K562 (cell line): ENCODE results near the gene TAF1A. TPM values are rescaled to one million over a fixed set of nuclear protein-coding genes. Genes with fewer than 3 reads are reported as not detected.
A peak's percentile ranks its signal among the peaks of the same experiment; 100 is the strongest.

Experiments used
- ATAC-seq: fragments of 200-7000 bp; cut with Tn5 transposase; 3 replicates; pipeline ENCODE4 v1.9.1; 2020; ENCODE audit warnings: moderate library complexity
- BruUV-seq: library from RNA; stranded (reverse); fragments of 400-500 nt; replicated peaks from 2 replicates; lab custom pipeline; 2021; lab: Mats Ljungman, UMichigan
- CTCF ChIA-PET: fragments of 300-600 bp; formaldehyde crosslinking; extraction: SDS; loops from one replicate; lab custom pipeline; 2021; ENCODE audit warnings: low intra/inter-chr PET ratio; lab: Yijun Ruan, JAX
- POLR2A ChIA-PET: fragments of 300-600, 350-650 bp; sonication (Branson Sonifier 250); formaldehyde crosslinking; extraction: SDS; loops from one replicate; lab custom pipeline; 2021; ENCODE audit warnings: antibody characterized with exemption, inconsistent platforms; lab: Yijun Ruan, JAX
- DNase-seq, 4 experiments: peaks; one replicate each; pipeline versions ENCODE4 v3.0.0 to v3.0.0-alpha.2; 2011 to 2018; ENCODE audit warnings: low spot score in 3 of 4, mixed read lengths in 3 of 4; ENCODE audit errors: extremely low read depth in 1 of 4
- FAIRE-seq: peaks from 2 replicates; lab custom pipeline; 2011; peaks lifted over from hg19 to GRCh38; lab: Jason Lieb, UNC
- H2AFZ ChIP-seq: 2 replicates; pipeline ENCODE4 v1.6.0; 2011; ENCODE audit warnings: low read depth, low read length, control low read depth, inconsistent platforms
- H3K27ac ChIP-seq: fragments of 200-600 bp; 3 replicates; pipeline ENCODE4 v1.8.0; 2011; ENCODE audit warnings: low read depth, mild to moderate bottlenecking, control low read depth, inconsistent platforms, low read length, moderate library complexity, mixed read lengths; ENCODE audit errors: extremely low read depth
- H3K27me3 ChIP-seq, 2 experiments: fragments of 300-600 bp in 1 of 2; 2 replicates in 1 of 2; 3 replicates in 1 of 2; pipeline versions ENCODE4 v1.6.0 to v1.8.0; 2011; ENCODE audit warnings: inconsistent platforms in 2 of 2, low read length in 2 of 2, mild to moderate bottlenecking in 1 of 2, mixed read lengths in 1 of 2, moderate library complexity in 1 of 2; ENCODE audit not compliant: control insufficient read depth in 2 of 2, insufficient read depth in 2 of 2
- H3K36me3 ChIP-seq: fragments of 300-600 bp; 3 replicates; pipeline ENCODE4 v1.8.0; 2011; ENCODE audit warnings: mild to moderate bottlenecking, low read length, inconsistent platforms; ENCODE audit not compliant: control insufficient read depth, insufficient read depth
- H3K4me1 ChIP-seq, 2 experiments: fragments of 200-600 bp in 1 of 2; replicated peaks in 1 of 2; 2 replicates in 1 of 2; 3 replicates in 1 of 2; pipeline versions ENCODE4 v1.5.1 to v1.8.0; 2011; ENCODE audit warnings: inconsistent platforms in 2 of 2, low read length in 2 of 2, mild to moderate bottlenecking in 1 of 2, mixed read lengths in 1 of 2, moderate library complexity in 1 of 2; ENCODE audit not compliant: control insufficient read depth in 2 of 2, insufficient read depth in 2 of 2
- H3K4me2 ChIP-seq: 2 replicates; pipeline ENCODE4 v1.6.1; 2011; ENCODE audit warnings: low read length, control low read depth, inconsistent platforms, mixed read lengths; ENCODE audit not compliant: insufficient read depth
- H3K4me3 ChIP-seq: fragments of 200-600 bp; sonication (generic), shearing (Covaris generic); 2 replicates; pipeline ENCODE4 v1.5.1; 2016; ENCODE audit warnings: control low read depth, inconsistent platforms
- H3K79me2 ChIP-seq: fragments of 200-600 bp; 3 replicates; pipeline ENCODE4 v1.8.0; 2011; ENCODE audit warnings: low read length, inconsistent platforms; ENCODE audit not compliant: control insufficient read depth, insufficient read depth
- H3K9ac ChIP-seq, 2 experiments: 2 replicates each; pipeline versions ENCODE4 v1.6.0 to v1.6.1; 2011; ENCODE audit warnings: low read depth in 2 of 2, low read length in 2 of 2, control low read depth in 1 of 2, inconsistent platforms in 1 of 2, mild to moderate bottlenecking in 1 of 2, mixed read lengths in 1 of 2; ENCODE audit not compliant: insufficient read depth in 1 of 2
- H3K9me1 ChIP-seq: one replicate; pipeline ENCODE4 v1.6.0; 2011; ENCODE audit warnings: inconsistent platforms, mild to moderate bottlenecking, low read length, moderate library complexity; ENCODE audit not compliant: control insufficient read depth, insufficient read depth
- H3K9me3 ChIP-seq: replicated peaks from 2 replicates; pipeline ENCODE4 v1.5.1; 2011; ENCODE audit warnings: low read depth, low read length, inconsistent platforms; ENCODE audit not compliant: control insufficient read depth, insufficient read depth
- H4K20me1 ChIP-seq: replicated peaks from 2 replicates; pipeline ENCODE4 v1.6.1; 2011; ENCODE audit warnings: low read length, inconsistent platforms, mixed read lengths; ENCODE audit not compliant: control insufficient read depth, insufficient read depth
- GTF2F1 ChIP-seq: IDR thresholded peaks from 2 replicates; pipeline ENCODE4 v1.6.1; 2011; ENCODE audit warnings: low read depth, low read length, improper control_type of control experiment
- HMG20A ChIP-seq: fragments of 450-650 bp; formaldehyde crosslinking; conservative IDR thresholded peaks from 2 replicates; pipeline ENCODE4 v1.4.0; 2020; ENCODE audit warnings: mild to moderate bottlenecking, mixed read lengths
- ILK ChIP-seq: fragments of 450-650 bp; IDR thresholded peaks from 2 replicates; pipeline ENCODE4 v1.6.1; 2016; ENCODE audit warnings: missing genetic modification characterization, low read depth, mild to moderate bottlenecking, missing compliant biosample characterization, moderate library complexity, borderline replicate concordance
- MAZ ChIP-seq, 2 experiments: fragments of 450-650 bp in 1 of 2; sonication (generic) in 1 of 2; formaldehyde crosslinking; IDR thresholded peaks in 1 of 2; conservative IDR thresholded peaks in 1 of 2; 2 replicates each; pipeline versions ENCODE4 v1.4.0 to v1.5.0; 2020; ENCODE audit warnings: mild to moderate bottlenecking in 1 of 2, missing genetic modification reagents in 1 of 2
- NKRF ChIP-seq: fragments of 450-650 bp; IDR thresholded peaks from 2 replicates; pipeline ENCODE4 v1.6.1; 2016; ENCODE audit warnings: borderline replicate concordance
- RBM14 ChIP-seq: fragments of 200-400 bp; formaldehyde crosslinking; IDR thresholded peaks from 2 replicates; pipeline ENCODE4 v1.6.1; 2018; ENCODE audit warnings: low read depth, mild to moderate bottlenecking, low read length, moderate library complexity, borderline replicate concordance; ENCODE audit not compliant: insufficient read depth
- XRCC3 ChIP-seq: fragments of 450-650 bp; IDR thresholded peaks from 2 replicates; pipeline ENCODE4 v1.6.1; 2017; ENCODE audit warnings: mild to moderate bottlenecking, moderate library complexity
- ZNF134 ChIP-seq: fragments of 250-450 bp; sonication (Bioruptor Pico); conservative IDR thresholded peaks from 2 replicates; pipeline ENCODE4 v1.4.0; 2020
- WGBS: fragments of 100-300 bp; shearing (Covaris generic); methylation state at CpG from one replicate; pipeline ENCODE4 v1.1.6; 2016; ENCODE audit warnings: low coverage, mixed read lengths; ENCODE audit not compliant: insufficient coverage; ENCODE audit errors: missing lambda C conversion rate; 5-methylcytosine and 5-hydroxymethylcytosine counted together
- in situ Hi-C: fragments of 300-500 bp; cut with MboI; formaldehyde crosslinking; loops from 4 replicates; pipeline ENCODE4 v1.15.0; 2018; ENCODE audit warnings: inconsistent platforms, mixed read lengths
- intact Hi-C: fragments of 100-400 bp; cut with micrococcal nuclease; formaldehyde crosslinking; loops from 2 replicates; pipeline ENCODE4 v1.14.2; 2022
- polyA plus RNA-seq, 8 experiments: library from polyadenylated mRNA; depleted of rRNA in 4 of 8; stranded (reverse) in 5 of 8; unstranded in 3 of 8; fragments of >200 nt; fragmentation: Nextera tagmentation in 2 of 8; fragmentation: Illumina TruSeq in 1 of 8; extraction: Ambion mirVana in 2 of 8; extraction: Trizol in 1 of 8; gene quantifications; 2 replicates each; pipeline versions ENCODE4 v1.2.1 to v1.2.3, GENCODE V29; 2011 to 2014; ENCODE audit warnings: inconsistent platforms in 1 of 8, missing spikeins in 1 of 8
- total RNA-seq, 7 experiments: library from RNA; depleted of rRNA in 6 of 7; stranded (reverse); fragments of >200 nt in 6 of 7; fragmentation: Illumina TruSeq in 2 of 7; extraction: Trizol in 2 of 7; gene quantifications; 2 replicates each; pipeline versions ENCODE4 v1.2.1 to v1.2.3, GENCODE V29; 2011 to 2021; ENCODE audit warnings: low replicate concordance in 1 of 7
- TF ChIP-seq, protein P1 (sequence below): sonication (generic); formaldehyde crosslinking; IDR thresholded peaks from 2 replicates; pipeline ENCODE4 v1.8.1; 2023; ENCODE audit warnings: mild to moderate bottlenecking, missing genetic modification reagents

TAF1A gene
- total and polyA plus RNA-seq, 9 of the 15 experiments (the other 6 are each of a cell fraction or from before 2014, with no cell fraction given), result 17.8 to 36.8 (median 25.3) TPM

- TF ChIP-seq, protein P1, sequence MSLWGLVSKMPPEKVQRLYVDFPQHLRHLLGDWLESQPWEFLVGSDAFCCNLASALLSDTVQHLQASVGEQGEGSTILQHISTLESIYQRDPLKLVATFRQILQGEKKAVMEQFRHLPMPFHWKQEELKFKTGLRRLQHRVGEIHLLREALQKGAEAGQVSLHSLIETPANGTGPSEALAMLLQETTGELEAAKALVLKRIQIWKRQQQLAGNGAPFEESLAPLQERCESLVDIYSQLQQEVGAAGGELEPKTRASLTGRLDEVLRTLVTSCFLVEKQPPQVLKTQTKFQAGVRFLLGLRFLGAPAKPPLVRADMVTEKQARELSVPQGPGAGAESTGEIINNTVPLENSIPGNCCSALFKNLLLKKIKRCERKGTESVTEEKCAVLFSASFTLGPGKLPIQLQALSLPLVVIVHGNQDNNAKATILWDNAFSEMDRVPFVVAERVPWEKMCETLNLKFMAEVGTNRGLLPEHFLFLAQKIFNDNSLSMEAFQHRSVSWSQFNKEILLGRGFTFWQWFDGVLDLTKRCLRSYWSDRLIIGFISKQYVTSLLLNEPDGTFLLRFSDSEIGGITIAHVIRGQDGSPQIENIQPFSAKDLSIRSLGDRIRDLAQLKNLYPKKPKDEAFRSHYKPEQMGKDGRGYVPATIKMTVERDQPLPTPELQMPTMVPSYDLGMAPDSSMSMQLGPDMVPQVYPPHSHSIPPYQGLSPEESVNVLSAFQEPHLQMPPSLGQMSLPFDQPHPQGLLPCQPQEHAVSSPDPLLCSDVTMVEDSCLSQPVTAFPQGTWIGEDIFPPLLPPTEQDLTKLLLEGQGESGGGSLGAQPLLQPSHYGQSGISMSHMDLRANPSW, result no peak
- TF ChIP-seq GTF2F1 (no peak), NKRF (no peak), HMG20A (no peak), RBM14 (no peak), MAZ (CRISPR knock-in tag; conservative IDR thresholded peaks at IDR 0.05 in 1 of 2, IDR thresholded peaks at IDR 0.05 in 1 of 2) (no peak), XRCC3 (no peak), ILK (tag) (no peak), ZNF134 (no peak)
- TF ChIP-seq, all 486 proteins: peak for 0
- Histone ChIP-seq H3K9me3 (no peaks in the 10 kb centered on the region), H3K79me2 (no peaks in the 10 kb centered on the region), H3K9ac (no peak overlapping the region), H3K36me3 (no peaks in the 10 kb centered on the region), H3K27me3 (peaks cover 21 to 36% of the 10 kb centered on the region in 2 experiments; a peak in 4 of 5 replicates), H3K4me2 (no peak overlapping the region), H4K20me1 (no peaks in the 10 kb centered on the region), H2AFZ (no peak overlapping the region), H3K9me1 (no peaks in the 10 kb centered on the region), H3K4me3 (no peak overlapping the region), H3K27ac (no peak overlapping the region), H3K4me1 (no peaks in the 10 kb centered on the region; a peak in 1 of 5 replicates)
- in situ Hi-C loops (no loop called here), intact Hi-C loops (no loop called here)
- FAIRE-seq, result no peak
- ATAC-seq, result no peak
- ChIA-PET CTCF (no interaction called here), POLR2A (interaction anchor here (0.6 to 0.7 kb wide), 2 partner anchors 7 to 66 kb away, joined by 3 read pairs; no protein-coding TSS in a partner anchor)
- WGBS, result 0% methylated on average over 2 of the region's 2 CpGs
- no TSS peak for BruUV-seq
- peak in 1 of 4 experiments; percentile 7 for DNase-seq
Measured at GRCh38 chr1:222525951-222526350, 63.8 kb downstream of the TAF1A start.
